IPS-NIHi11 (cell line): Measurements from ENCODE around the gene AKNA.
A peak's percentile ranks its signal among the peaks of the same experiment; 100 is the strongest.
"Not testable (repeated sequence)": the region's sequence is repeated elsewhere in the genome, so short reads cannot be mapped to it uniquely, and the experiment has no call there.

Experiments
- DNase-seq: peaks from one replicate; pipeline ENCODE4 v3.0.0; 2012; ENCODE audit warnings: mixed read lengths, low spot score

AKNA gene

DNA sequence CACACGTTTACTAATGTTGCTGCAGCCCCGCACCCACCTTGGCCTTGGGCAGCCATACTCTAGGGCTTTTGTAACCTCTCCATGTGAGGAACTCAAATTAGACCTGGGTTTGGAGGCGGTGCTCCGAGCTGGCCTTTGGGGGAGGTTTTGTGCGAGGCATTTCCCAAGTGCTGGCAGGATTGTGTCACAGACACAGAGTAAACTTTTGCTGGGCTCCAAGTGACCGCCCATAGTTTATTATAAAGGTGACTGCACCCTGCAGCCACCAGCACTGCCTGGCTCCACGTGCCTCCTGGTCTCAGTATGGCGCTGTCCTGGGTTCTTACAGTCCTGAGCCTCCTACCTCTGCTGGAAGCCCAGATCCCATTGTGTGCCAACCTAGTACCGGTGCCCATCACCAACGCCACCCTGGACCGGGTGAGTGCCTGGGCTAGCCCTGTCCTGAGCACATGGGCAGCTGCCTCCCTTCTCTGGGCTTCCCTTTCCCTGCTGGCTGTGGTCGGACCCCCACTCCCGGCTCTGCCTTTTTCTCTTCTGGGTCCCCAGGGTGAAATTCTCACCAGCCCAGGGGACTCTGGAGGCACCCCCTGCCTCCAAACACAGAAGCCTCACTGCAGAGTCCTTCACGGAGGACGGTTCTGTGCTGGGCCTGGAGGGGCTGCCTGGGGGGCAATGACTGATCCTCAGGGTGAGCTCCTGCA, 64.8 kb downstream of the AKNA start, which contains the start of gene ORM1:
Gene ORM1 (plus strand): TSS at position 268 of the 701 bp plus-strand sequence. CDS start 36 bp downstream, at position 304.
- DNase-seq, result not testable (repeated sequence)

GRCh38 chr9:114322160-114322818, 65.5 kb downstream of the AKNA start:
- DNase-seq, result not testable (repeated sequence)

DNA sequence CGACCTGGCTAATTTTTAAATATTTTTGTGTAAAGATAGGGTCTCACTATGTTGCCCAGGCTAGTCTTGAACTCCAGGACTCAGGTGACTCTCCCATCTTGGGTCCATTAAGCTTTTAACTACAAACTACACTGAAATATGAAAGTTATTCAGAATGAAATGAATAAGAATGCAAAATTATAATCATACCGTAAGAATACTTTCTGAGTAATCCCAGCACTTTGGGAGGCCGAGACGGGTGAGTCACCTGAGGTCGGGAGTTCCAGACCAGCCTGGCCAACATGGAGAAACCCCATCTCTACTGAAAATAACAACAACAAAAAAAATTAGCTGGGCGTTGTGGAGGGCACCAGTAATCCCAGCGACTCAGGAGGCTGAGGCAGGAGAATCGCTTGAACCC, 66.0 kb downstream of the AKNA start:
- no peak for DNase-seq

DNA sequence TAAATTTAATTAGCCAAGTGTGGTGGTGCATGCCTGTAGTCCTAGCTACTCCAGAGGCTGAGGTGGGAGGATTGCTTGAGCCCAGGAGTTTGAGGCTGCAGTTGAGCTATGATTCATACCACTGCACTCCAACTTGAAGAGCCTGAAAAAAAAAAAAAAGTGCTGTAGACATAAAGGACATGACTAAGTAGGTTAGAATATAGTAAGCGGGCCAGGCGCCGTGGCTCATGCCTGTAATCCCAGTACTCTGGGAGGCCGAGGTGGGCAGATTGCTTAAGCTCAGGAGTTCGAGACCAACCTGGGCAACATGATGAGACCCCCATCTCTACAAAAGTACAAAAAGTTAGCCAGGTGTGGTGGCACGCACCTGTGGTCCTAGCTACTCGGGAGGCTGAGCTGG, 67.1 kb downstream of the AKNA start:
- not testable (repeated sequence) for DNase-seq

GRCh38 chr9:114319147-114319546, 68.6 kb downstream of the AKNA start:
- DNase-seq, result no peak

GRCh38 chr9:114318416-114318815, 69.4 kb downstream of the AKNA start:
- no peak for DNase-seq

DNA sequence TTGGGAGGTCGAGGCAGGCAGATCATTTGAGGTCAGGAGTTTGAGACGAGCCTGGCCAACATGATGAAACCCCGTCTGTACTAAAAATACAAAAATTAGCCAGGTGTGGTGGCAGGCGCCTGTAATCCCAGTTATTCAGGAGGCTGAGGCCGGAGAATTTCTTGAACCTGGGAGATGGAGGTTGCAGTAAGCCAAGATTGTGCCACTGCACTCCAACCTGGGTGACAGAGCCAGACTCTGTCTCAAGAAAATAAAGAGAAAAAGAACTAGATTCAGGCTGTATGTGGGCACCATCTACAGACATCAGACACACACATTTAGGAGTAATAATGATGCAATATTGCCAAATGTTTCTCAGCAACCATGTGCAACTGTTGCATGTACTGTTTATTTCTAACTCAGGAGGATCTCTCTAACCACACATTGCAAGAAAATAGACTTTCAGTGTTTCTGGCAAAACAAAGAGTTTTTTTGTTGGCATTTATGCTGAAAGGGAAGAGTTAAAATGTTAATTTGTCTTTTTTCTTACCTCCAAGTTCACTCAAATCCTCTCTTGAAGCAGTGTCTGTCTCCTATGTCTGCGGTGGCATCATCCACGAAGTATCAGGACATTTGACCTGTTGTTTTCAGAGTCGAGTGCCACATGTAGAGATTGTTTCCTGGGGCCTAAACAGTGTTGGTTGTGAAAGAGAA, 70.0 kb downstream of the AKNA start:
- DNase-seq, result no peak

GRCh38 chr9:114316605-114317230, 71.1 kb downstream of the AKNA start:
- DNase-seq, result peak; percentile 40

DNA sequence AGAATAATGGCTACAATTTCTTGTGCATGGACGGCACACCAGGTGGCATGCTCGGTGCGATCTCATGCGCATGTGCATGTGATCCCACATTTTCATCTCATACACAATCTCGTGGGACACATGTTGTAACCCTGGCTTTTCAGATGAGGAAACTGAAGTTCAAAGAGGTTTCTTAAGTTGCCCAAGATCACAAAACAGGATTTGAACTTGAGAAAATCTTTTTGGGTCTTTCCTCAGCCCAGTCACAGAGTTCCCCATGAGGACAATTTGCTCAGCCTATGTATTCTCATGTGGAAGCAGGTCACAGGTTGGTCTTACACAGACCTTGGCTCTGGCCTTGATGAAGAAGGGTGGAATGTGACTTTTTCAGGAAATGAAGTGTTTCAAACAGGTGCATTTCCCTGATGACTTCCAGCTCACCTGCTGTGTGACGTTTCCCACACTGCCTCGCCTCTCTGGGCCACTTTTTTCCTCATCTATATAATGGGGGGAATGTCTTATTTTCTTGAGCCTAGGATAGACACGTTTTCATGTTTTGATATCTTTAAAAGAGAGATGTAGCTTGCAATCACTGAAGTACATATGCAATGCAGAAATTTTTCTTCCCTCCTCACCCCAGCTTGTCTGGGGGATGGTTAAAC, 71.9 kb downstream of the AKNA start:
- DNase-seq, result no peak

GRCh38 chr9:114314881-114315722, 72.7 kb downstream of the AKNA start:
- no peak for DNase-seq

- no peak for DNase-seq
Measured at GRCh38 chr9:114314256-114314867, 73.4 kb downstream of the AKNA start.

GRCh38 chr9:114313186-114313585, 74.6 kb downstream of the AKNA start:
- DNase-seq, result no peak

GRCh38 chr9:114312513-114312875, 75.3 kb downstream of the AKNA start:
- DNase-seq, result no peak

DNA sequence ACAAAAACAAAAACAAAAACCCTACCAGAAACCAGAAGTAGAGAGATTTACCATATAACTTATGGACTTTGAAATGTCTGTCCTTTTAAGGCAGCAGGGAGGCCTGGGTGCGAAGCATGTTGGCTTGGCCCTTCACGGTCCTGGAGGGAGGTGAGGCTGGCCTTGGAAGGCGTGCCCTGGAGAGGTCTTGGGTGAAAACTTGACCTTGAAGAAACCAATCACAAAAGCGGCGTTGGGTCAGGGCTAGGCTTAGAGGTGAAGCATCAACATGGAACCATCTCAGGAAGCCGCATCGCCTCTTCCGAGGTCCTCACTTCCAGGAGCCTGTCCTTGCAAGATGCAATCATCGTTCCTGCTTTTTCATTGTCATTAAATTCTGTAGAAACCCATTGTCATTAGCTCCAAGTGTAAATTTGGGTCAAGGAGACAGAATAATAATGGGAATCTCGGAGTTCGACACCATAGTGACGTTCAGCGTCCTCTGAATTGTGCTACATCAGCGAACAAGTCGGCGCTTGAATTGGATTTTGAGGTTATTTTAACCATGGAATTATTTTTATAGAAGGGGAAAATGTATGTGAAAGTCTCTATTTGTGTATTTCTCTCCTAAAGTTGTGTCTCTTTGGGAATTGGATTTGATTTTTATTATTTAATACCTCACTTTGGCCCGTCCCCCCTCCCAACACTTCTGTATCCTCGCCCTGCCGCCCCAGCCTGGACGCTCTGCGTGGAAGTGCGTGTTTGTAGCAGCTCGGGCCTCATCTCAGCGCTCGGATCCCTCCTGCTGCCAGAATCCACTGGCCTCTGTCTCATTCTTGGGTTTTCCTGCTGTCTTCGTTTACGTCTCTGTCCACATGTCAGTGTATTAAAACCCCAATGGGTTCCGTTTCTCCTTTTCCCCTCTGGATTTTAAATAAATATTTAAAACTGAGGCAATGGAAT, 75.9 kb downstream of the AKNA start:
- no peak for DNase-seq

DNA sequence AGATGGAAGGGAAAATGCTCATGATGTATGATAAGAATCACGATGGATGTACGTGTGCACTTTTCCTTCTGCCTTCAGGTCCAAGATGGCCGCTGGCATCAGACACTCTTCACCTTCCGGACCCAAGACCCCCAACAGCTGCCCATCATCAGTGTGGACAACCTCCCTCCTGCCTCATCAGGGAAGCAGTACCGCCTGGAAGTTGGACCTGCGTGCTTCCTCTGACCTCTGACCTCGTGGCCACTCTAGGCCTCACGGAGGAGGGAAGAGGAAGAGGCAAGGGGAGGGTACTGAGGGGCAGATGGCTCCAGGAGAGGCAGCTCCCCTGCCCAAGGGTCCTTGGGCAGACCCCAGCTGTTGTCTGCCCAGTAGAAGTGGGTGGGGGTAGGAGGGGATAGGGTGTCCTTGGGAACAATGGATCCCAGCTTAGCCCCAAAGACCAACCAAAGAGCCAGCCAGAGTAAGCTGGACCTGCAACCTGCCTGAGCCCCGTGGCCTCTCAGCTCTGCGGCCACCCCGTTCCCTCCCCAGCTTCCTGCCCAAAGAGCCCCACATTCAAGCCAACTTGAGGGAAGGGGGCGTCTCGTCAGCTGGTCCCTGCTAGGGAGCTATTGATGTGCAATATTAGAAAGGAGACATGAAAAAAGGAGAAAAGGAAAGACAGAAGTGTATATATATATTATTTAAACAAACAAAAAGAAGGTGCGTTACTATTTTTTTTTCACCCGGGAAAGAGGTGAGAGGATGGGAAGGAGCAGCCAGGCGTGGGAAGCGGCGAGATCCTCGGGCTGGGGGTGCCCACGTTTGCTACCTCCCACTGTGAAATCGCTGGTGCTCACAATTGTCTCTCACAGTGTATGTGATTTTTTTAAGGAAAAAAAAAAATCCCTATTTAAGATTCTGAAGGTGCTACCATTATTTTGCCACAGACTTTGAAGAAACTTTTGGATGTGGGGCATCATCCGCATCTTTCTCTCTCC, 77.0 kb downstream of the AKNA start:
- DNase-seq, result no peak

- DNase-seq, result no peak
Measured at GRCh38 chr9:114309096-114309495, 78.7 kb downstream of the AKNA start.

DNA sequence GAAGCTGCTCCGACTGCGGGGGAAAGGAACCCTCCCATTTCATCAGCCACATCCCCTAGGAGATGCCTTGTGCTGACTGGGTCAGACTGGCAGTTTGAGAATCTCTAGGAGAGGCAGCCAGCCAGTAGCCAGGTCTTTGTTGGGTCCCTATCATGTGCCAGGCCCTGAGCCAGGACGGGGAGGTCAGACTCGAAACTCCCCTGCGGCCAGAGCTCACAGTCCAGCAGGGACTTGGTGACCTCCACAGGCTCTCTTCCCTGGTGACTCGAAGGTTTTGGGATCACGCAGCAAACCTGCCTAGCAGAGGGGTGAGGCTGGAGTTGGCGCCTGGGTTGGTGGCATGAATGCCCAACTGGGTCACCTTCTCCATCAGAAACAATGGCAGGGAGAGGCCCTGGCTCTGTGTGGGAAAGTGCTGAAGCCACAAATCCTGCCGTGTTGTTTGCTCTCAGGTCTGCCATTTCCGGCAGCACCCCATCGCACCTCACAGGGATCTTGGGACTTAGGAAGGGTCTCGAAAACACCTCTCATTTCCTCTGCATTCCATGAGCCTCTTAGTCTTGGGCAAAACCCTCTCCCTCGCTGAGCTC, 79.3 kb downstream of the AKNA start:
- no peak for DNase-seq

DNA sequence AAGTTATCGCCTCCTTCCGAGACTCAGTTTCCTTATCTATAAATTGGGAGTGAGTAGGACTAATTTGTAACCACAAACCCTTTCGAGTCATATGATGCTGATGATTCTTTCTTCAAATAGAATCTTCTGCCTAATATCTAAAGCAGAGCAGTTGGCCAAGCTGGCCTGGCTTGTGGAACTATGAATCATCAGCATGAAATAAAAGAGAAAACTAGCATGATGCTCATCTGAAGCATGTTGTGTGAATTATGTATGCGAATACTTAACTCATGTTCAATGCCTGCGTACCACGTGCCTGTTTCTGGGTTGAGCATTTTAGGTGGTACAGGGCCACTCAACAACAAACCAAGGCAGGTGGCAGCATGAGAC, 79.9 kb downstream of the AKNA start:
- no peak for DNase-seq
